T-cell (primary cell): ENCODE data around the gene SENP6. TPM values are rescaled to one million over a fixed set of nuclear protein-coding genes. Genes with fewer than 3 reads are reported as not detected.
"Not testable (repeated sequence)": the region's sequence is repeated elsewhere in the genome, so short reads cannot be mapped to it uniquely, and the experiment has no call there.

ENCODE experiments used
- ATAC-seq, 4 experiments: fragments of 200-7000 bp in 3 of 4; fragments of 150-1000 bp in 1 of 4; cut with Tn5 transposase; replicated peaks in 1 of 4; 1 replicate in 3 of 4; 2 replicates in 1 of 4; pipeline ENCODE4 v1.10.0; 2021; ENCODE audit warnings: moderate library complexity in 3 of 4, mild to moderate bottlenecking in 2 of 4, moderate number of reproducible peaks in 1 of 4
- CTCF ChIA-PET, 2 donors: fragments of 300-600 bp; sonication (Branson Sonifier 250); formaldehyde crosslinking; loops; one replicate each; lab custom pipeline; 2022; ENCODE audit warnings: antibody characterized with exemption in 2 of 2; lab: Charles Lee
- POLR2A ChIA-PET, 2 donors: fragments of 300-600 bp; sonication (Branson Sonifier 250); formaldehyde crosslinking; loops; one replicate each; lab custom pipeline; 2022; ENCODE audit warnings: antibody characterized with exemption in 2 of 2; lab: Charles Lee
- DNase-seq, 35 experiments: peaks; one replicate each; pipeline versions ENCODE4 v3.0.0 to v3.0.0-alpha.2; 2013 to 2023
- H3K27ac ChIP-seq: one replicate; pipeline ENCODE4 v1.5.1; 2013; ENCODE audit warnings: low read length
- H3K27me3 ChIP-seq, 2 experiments: replicated peaks in 1 of 2; 1 replicate in 1 of 2; 2 replicates in 1 of 2; pipeline versions ENCODE4 v1.6.1 to v1.7.0; 2013; ENCODE audit warnings: low read length in 1 of 2, mixed read lengths in 1 of 2; ENCODE audit not compliant: control insufficient read depth in 2 of 2, insufficient read depth in 2 of 2; ENCODE audit errors: extremely low read depth in 1 of 2
- H3K36me3 ChIP-seq, 2 donors: 1 replicate in 1 of 2; 2 replicates in 1 of 2; pipeline versions ENCODE4 v1.6.1 to v1.7.0; 2013; ENCODE audit warnings: low read length in 1 of 2; ENCODE audit not compliant: control insufficient read depth in 2 of 2, insufficient read depth in 1 of 2; ENCODE audit errors: extremely low read depth in 1 of 2
- H3K4me1 ChIP-seq, 2 experiments: 1 replicate in 1 of 2; 2 replicates in 1 of 2; pipeline versions ENCODE4 v1.6.1 to v1.7.0; 2013; ENCODE audit warnings: low read length in 2 of 2, mixed read lengths in 1 of 2; ENCODE audit not compliant: insufficient read depth in 2 of 2, control insufficient read depth in 1 of 2; ENCODE audit errors: extremely low read depth in 1 of 2
- H3K4me3 ChIP-seq, 2 donors: 1 replicate in 1 of 2; 2 replicates in 1 of 2; pipeline versions ENCODE4 v1.5.1 to v1.7.0; 2013; ENCODE audit warnings: mild to moderate bottlenecking in 2 of 2, low read length in 1 of 2, moderate library complexity in 1 of 2; ENCODE audit not compliant: control insufficient read depth in 1 of 2; ENCODE audit errors: extremely low read depth in 1 of 2
- H3K9me3 ChIP-seq: 2 replicates; pipeline ENCODE4 v1.7.0; 2013
- H3K27ac Mint-ChIP-seq, 2 donors: one replicate each; pipeline ENCODE4 v1.8.0; 2020 to 2021; ENCODE audit warnings: mild to moderate bottlenecking in 2 of 2, mixed read lengths in 2 of 2
- H3K27me3 Mint-ChIP-seq, 2 donors: one replicate each; pipeline ENCODE4 v1.8.0; 2021 to 2022; ENCODE audit warnings: mixed read lengths in 2 of 2
- H3K36me3 Mint-ChIP-seq: one replicate; pipeline ENCODE4 v1.8.0; 2021; ENCODE audit warnings: mixed read lengths
- H3K4me1 Mint-ChIP-seq, 3 donors: one replicate each; pipeline ENCODE4 v1.8.0; 2020 to 2022; ENCODE audit warnings: mixed read lengths in 3 of 3, mild to moderate bottlenecking in 1 of 3
- H3K4me3 Mint-ChIP-seq, 3 donors: one replicate each; pipeline ENCODE4 v1.8.0; 2020 to 2022; ENCODE audit warnings: mild to moderate bottlenecking in 3 of 3, mixed read lengths in 3 of 3, moderate library complexity in 3 of 3
- H3K9me3 Mint-ChIP-seq, 3 donors: one replicate each; pipeline ENCODE4 v1.8.0; 2020 to 2022; ENCODE audit warnings: mixed read lengths in 3 of 3
- WGBS: methylation state at CpG from one replicate; pipeline ENCODE4 v1.1.5; 2013; ENCODE audit warnings: missing lambda C conversion rate; ENCODE audit not compliant: insufficient coverage; 5-methylcytosine and 5-hydroxymethylcytosine counted together
- total RNA-seq, 35 experiments: library from RNA in 6 of 35; stranded (reverse) in 6 of 35; fragments of 120-200 nt in 1 of 35; gene quantifications; one replicate each; pipeline versions ENCODE4 v1.2.1 to v1.2.4 and lab custom pipeline; 2013 to 2026

SENP6 gene
- total RNA-seq, 5 donors from 2014 or later (not counting 1 experiment from before 2014, with no cell fraction given) = 103 to 119 (median 111) TPM

DNA sequence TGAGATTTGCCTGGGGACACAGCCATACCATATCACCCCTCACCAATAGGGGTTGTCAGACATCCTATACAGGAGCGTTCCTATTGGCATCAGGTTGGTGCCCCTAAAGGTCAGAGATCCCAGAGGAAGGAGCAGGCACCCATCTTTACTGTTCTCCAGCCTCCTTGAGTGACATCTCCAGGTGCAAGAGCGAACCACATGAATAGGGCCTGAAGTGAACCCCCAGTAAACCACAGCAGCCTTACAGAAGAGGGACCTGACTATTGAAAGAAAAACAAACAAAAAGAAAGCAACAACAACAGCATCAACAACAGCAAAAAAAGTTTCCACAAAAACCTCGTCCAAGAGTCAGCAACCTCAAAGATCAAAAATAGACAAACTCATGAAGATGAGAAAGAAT, 32.7 kb upstream of the SENP6 start:
- Mint-ChIP-seq H3K36me3 (peaks cover 9% of the 10 kb centered on the region), H3K27me3 (peaks cover 28% of the 10 kb centered on the region in 2 donors), H3K4me1 (peaks cover 0 to 2% (median 0%) of the 10 kb centered on the region in 3 donors), H3K27ac (no peak overlapping the region), H3K9me3 (peaks cover 9 to 18% (median 14%) of the 10 kb centered on the region in 3 donors), H3K4me3 (no peak overlapping the region)
- DNase-seq = no peak
- CTCF ChIA-PET = no interaction called here
- no peak for ATAC-seq
- no peaks in the 10 kb centered on the region for H3K9me3 ChIP-seq
- H3K27me3 ChIP-seq = peaks cover 0 to 17% of the 10 kb centered on the region in 2 experiments
- no peaks in the 10 kb centered on the region for H3K36me3 ChIP-seq
- no peak overlapping the region for H3K27ac ChIP-seq
- POLR2A ChIA-PET = no interaction called here
- H3K4me3 ChIP-seq = no peak overlapping the region
- WGBS = 50% methylated on average over 2 of the region's 3 CpGs
- no peaks in the 10 kb centered on the region for H3K4me1 ChIP-seq

DNA sequence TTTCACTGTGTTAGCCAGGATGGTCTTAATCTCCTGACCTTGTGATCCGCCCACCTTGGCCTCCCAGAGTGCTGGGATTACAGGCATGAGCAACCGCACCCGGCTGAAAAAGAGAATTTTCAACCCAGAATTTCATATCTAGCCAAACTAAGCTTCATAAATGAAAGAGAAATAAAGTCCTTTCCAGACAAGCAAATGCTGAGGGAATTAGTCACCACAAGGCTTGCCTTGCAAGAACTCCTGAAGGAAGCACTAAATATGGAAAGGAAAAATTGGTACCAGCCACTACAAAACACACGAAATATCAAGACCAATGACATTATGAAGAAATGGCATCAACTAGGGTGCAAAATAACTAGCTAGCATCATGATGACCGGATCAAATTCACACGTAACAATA, 31.0 kb upstream of the SENP6 start:
- H3K9me3 ChIP-seq, H3K27ac ChIP-seq, H3K4me1 ChIP-seq, POLR2A ChIA-PET, H3K4me3 ChIP-seq, H3K36me3 Mint-ChIP-seq, H3K4me1 Mint-ChIP-seq, ATAC-seq, DNase-seq, H3K4me3 Mint-ChIP-seq, H3K36me3 ChIP-seq, H3K27ac Mint-ChIP-seq: not testable (repeated sequence)
- 90% methylated on average over 2 of the region's 6 CpGs for WGBS
- H3K9me3 Mint-ChIP-seq = peaks cover 4 to 11% (median 7%) of the 10 kb centered on the region in 3 donors
- peaks cover 13 to 16% of the 10 kb centered on the region in 2 donors for H3K27me3 Mint-ChIP-seq
- peaks cover 0 to 17% of the 10 kb centered on the region in 2 experiments for H3K27me3 ChIP-seq
- CTCF ChIA-PET = interaction anchor here (0.6 kb wide), 2 partner anchors 23 to 359 kb away, joined by 3 read pairs; no protein-coding TSS in a partner anchor

DNA sequence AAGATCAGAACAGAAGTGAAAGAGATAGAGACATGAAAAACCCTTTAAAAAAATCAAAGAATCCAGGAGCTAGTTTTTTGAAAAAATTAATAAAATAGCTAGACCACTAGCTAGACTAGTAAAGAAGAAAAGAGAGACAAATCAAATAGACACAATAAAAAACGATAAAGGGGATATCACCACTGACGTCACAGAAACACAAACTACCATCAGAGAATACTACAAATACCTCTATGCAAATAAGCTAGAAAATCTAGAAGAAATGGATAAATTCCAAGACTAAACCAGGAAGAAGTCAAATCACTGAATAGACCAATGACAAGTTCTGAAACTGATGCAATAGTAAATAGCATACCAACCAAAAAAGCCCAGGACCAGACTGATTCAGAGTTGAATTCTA, 29.6 kb upstream of the SENP6 start:
- no CpG with 5 or more reads among the region's 2 CpGs for WGBS
- ChIA-PET CTCF (interaction anchor here in 1 of 2 donors (0.6 to 0.8 kb wide), 3 partner anchors 48 to 361 kb away, joined by 3 to 6 read pairs (median 3); no protein-coding TSS in a partner anchor), POLR2A (no interaction called here)
- no peak for ATAC-seq
- no peak overlapping the region for H3K4me3 ChIP-seq
- H3K9me3 Mint-ChIP-seq = peaks cover 0 to 2% (median 2%) of the 10 kb centered on the region in 3 donors
- H3K4me1 Mint-ChIP-seq = peaks cover 0 to 2% (median 0%) of the 10 kb centered on the region in 3 donors
- no peak for DNase-seq
- no peak overlapping the region for H3K27ac ChIP-seq
- H3K27ac Mint-ChIP-seq = no peak overlapping the region
- no peaks in the 10 kb centered on the region for H3K36me3 ChIP-seq
- H3K27me3 Mint-ChIP-seq = peaks cover 7 to 9% of the 10 kb centered on the region in 2 donors
- H3K27me3 ChIP-seq = peaks cover 0 to 11% of the 10 kb centered on the region in 2 experiments
- H3K36me3 Mint-ChIP-seq = peaks cover 4% of the 10 kb centered on the region
- no peak overlapping the region for H3K4me3 Mint-ChIP-seq
- H3K9me3 ChIP-seq = no peaks in the 10 kb centered on the region
- H3K4me1 ChIP-seq = no peaks in the 10 kb centered on the region

DNA sequence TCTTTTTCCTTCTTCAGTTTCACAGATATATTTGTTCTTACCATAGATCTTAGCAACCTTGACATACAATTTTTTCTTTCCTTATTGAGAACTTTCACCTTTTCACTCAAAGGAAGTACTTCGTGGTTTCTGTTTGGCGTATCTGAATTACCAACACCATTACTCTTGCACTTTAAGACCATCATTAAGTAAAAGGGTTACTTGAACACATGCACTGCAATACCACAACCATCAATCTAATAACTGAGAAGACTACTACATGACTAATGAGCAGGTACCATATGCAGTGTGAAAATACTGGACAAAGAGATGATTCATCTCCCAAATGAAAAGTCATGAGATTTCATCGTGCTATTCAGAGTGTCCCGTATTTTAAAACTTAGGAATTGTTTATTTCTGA, 21.7 kb upstream of the SENP6 start:
- no CpG with 5 or more reads among the region's 4 CpGs for WGBS
- peak overlapping the region; percentile 1 to 33 (median 28) for H3K4me3 Mint-ChIP-seq
- Histone ChIP-seq H3K4me3 (no peak overlapping the region), H3K36me3 (no peaks in the 10 kb centered on the region), H3K4me1 (no peaks in the 10 kb centered on the region), H3K27me3 (no peaks in the 10 kb centered on the region), H3K27ac (no peak overlapping the region), H3K9me3 (no peaks in the 10 kb centered on the region)
- ChIA-PET POLR2A (no interaction called here), CTCF (no interaction called here)
- DNase-seq (peak in 1 of 35 experiments; percentile 8), ATAC-seq (peak in 1 of 4 experiments; percentile 35)
- peak overlapping the region; percentile 19 to 34 for H3K27ac Mint-ChIP-seq
- H3K9me3 Mint-ChIP-seq = no peaks in the 10 kb centered on the region
- peaks cover 0 to 9% of the 10 kb centered on the region in 2 donors for H3K27me3 Mint-ChIP-seq
- H3K4me1 Mint-ChIP-seq = peaks cover 10 to 18% (median 11%) of the 10 kb centered on the region in 3 donors
- no peaks in the 10 kb centered on the region for H3K36me3 Mint-ChIP-seq

DNA sequence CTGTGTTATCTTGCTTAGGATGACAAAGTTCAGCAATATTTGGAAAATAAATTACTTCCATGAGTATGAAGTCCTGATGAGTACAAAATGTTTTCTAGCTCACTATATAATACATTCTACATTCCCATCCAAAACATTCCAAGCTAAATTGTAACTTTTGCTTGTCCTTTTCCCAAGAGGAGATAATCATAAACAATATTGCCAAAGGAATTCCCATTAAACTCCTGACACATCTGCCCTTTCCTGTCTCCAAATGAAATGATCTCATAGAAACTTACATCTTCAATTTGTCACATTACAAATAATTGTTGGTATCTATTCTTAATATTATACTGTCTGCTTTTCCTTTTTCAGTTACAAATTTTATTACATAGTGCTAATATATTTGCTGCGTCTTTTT, 20.4 kb upstream of the SENP6 start:
- CTCF ChIA-PET = interaction anchor here in 1 of 2 donors (0.6 kb wide), 1 partner anchor 27 kb away, joined by 8 read pairs; no protein-coding TSS in a partner anchor
- Mint-ChIP-seq H3K4me1 (peaks cover 10 to 18% (median 11%) of the 10 kb centered on the region in 3 donors), H3K27me3 (peaks cover 0 to 10% of the 10 kb centered on the region in 2 donors), H3K9me3 (no peaks in the 10 kb centered on the region), H3K27ac (no peak overlapping the region), H3K36me3 (no peaks in the 10 kb centered on the region), H3K4me3 (no peak overlapping the region)
- H3K4me1 ChIP-seq = no peaks in the 10 kb centered on the region
- no peak for DNase-seq
- POLR2A ChIA-PET = interaction anchor here in 1 of 2 donors (1.0 kb wide), 1 partner anchor 10 kb away, joined by 4 read pairs; no protein-coding TSS in a partner anchor
- H3K27me3 ChIP-seq = no peaks in the 10 kb centered on the region
- no peaks in the 10 kb centered on the region for H3K36me3 ChIP-seq
- no CpG with 5 or more reads among the region's 1 CpG for WGBS
- no peak for ATAC-seq
- H3K9me3 ChIP-seq = no peaks in the 10 kb centered on the region
- H3K4me3 ChIP-seq = no peak overlapping the region
- no peak overlapping the region for H3K27ac ChIP-seq

DNA sequence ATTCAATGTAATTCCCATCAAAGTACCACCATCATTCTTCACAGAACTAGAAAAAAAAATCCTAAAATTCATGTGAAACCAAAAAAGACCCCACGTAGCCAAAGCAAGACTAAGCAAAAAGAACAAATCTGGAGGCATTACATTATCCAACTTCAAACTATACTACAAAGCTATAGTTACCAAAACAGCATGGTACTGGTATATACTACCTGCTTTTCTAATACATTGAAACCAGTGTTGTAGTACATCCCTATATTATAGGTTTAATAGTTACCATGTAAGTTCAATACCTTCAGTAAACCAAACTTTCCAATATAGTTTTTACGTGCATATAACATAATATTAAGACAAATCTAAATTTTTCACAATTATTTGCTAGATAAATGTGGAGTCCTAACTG, 17.1 kb upstream of the SENP6 start:
- POLR2A ChIA-PET, H3K4me1 ChIP-seq, CTCF ChIA-PET, ATAC-seq, H3K27me3 ChIP-seq, H3K27ac ChIP-seq, H3K9me3 ChIP-seq, H3K36me3 ChIP-seq, DNase-seq, H3K4me3 ChIP-seq, H3K27ac Mint-ChIP-seq, H3K9me3 Mint-ChIP-seq, H3K36me3 Mint-ChIP-seq, H3K4me3 Mint-ChIP-seq: not testable (repeated sequence)
- Mint-ChIP-seq H3K4me1 (peaks cover 8 to 15% (median 10%) of the 10 kb centered on the region in 3 donors), H3K27me3 (peaks cover 0 to 10% of the 10 kb centered on the region in 2 donors)
- 86% methylated on average over 1 of the region's 2 CpGs for WGBS
